ENCODE measurements around the gene C1orf74.

Gene C1orf74

DNA sequence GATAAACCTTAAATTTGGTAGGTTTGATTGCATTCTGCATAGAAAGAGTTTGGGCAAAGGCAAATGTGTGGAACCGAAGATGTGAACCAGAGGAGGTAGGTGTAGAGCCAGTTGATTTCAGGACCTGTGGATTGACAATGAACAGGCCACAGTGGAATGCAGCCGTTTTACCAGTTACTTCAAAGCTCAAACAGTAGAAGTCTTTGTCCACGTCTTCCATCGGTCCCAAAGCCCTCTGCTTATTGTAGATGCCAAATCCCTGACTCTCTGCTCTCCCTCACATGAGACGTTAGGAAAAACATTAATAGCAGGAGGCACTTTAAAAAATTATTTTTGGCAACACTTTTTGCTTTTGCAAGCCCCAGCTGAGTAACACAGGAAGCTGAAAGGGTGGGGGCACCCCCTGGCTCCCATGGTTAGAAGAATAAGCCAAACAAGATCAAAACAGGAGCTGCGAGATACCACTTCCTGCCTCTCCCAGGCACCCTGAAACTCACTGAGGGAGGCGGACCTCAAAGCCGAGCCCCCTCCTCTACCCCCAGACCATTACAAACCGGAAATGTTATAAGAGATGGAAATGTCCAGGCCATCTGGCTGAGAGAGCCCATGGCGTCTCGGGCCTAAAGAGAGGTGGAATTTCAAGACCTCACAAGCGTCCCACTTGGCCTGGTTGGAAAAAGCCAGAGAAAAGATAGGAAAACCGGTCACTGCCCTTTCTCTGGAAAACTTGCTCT lies 15.0 kb downstream of the C1orf74 start:
- no peak for DNase-seq

- DNase-seq, result no peak
Observed at GRCh38 chr1:209768354-209768774, 16.0 kb downstream of the C1orf74 start.

DNA sequence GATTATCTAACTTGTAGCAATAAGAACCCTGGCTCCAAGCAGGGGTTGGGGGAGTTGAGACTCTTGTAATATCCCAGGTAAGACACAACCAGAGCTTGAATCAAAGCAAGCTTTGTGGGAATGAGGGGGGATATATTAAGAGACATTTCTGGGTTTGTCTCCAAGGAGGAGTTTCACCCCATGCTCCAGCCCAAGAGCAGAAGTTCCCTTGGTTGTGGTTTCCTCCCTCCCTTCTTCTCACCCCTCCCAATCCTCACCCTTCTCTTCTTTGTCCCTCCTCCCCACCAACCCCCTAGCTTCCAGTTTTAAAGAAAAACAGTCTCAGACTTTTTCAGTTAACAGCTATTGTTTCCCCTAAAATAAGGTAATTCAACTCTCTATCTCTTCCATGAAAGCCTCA lies 16.7 kb downstream of the C1orf74 start:
- no peak for DNase-seq

DNA sequence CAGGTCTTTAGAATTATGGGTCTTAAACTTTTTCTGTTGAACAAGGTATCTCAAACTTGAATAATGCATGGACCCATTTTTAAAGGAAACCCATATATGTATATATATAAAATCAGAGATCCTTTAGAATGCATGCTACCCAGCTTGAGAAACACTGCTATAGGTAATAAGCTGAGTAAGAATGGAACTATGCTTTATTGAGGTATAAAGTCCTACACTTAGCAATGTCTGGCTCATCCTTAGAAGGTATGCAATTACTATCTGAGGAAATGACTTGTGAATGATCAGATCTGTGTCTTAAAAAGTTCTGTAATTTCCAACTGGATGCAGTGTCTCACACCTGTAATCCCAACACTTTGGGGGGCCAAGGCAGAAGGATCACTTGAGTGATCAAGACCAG lies 17.3 kb downstream of the C1orf74 start:
- DNase-seq, result no peak

DNA sequence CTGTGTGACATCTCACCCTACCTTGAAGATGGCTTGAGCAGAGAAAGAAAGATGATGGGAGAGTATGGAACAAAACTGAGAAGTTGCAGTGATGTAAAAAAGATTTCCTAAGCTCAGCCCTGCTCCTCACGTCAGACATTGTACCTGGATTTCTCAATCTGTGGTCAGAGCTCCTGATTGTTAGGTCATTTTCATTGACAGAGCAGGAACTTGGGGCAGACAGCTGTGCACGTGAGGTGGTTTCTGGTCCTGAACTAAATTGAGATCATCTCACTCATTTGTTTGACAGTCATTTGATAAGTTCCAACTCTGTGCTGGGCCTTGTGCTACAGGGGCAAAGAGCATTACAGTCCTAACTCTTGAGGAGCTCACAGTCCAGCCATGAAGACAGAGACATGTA lies 18.3 kb downstream of the C1orf74 start:
- no peak for DNase-seq

DNA sequence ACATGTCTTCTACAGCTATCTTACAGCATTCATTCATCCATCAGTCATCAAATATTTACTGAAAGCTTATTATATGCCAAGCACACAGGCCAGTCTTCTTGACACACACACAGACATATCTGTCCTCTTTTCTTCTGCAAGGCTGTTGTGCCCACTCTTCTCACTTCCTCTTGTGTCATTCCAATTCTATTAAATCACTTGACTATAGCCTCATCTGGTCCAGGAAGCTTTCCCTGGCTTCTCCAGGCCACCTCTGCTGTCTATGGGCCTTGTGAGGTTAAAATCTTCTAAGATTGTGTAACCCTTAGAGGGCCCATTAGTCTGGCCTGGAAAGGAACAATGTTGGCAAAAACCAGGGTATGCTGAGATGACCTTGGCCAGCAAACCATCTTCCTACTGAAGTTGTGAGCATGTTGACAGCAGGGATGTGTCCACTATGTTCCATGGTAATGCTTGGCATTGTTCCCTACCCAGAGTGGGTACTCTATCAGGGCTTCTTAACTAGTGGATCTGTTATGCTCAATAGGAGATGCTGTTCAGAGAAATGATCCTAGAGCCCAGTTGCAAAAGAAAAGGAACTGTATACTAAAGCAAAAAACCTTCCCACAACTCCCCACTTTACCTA lies 23.2 kb downstream of the C1orf74 start:
- no peak for DNase-seq

GRCh38 chr1:209759829-209760359 lies 24.5 kb downstream of the C1orf74 start:
- DNase-seq, result no peak

GRCh38 chr1:209758400-209758799 lies 26.0 kb downstream of the C1orf74 start:
- no peak for DNase-seq

DNA sequence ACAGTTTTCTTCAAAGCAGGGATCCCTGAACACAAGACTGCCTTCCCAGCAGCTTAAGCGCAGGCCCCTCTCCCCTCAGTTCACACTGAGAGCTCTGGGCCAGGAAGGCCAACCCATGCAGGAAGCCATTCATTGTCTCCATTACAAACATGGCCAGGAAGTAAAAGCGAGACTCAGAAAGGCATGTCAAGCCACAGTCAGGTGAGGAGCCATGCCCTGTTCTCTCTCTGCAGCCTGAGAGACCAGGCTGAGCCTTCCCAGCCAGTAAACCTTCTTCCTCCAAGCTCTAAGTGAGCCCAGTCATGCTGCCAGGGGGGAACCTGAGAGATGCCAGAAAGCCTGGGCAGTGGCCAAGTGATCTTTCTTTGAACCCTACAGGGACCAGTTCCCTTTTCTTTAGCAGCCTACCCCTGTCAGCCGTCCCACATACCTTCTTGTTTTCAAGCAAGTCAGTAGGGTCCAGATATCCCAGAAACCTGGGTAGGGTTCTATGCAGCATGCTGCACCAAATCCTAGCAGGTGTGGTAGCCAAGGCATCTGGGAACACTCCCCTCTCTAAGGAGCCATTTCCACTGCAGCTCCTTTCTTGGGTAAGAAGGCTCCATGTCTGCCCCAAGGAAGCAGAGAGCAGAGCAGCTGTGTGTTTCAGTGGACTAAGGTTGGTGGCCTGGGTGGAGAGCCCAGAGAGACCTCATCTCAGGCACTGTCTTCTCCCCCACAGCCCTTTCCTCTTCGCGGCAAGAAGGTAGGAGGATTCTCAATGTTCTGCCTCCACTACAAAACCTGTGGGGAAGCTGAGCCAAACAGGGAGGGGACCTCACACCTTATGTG lies 27.5 kb downstream of the C1orf74 start:
- peak in 1 of 2 donors; percentile 34 for DNase-seq

GRCh38 chr1:209755926-209756614 lies 28.3 kb downstream of the C1orf74 start, which contains the start of gene TRAF3IP3:
Gene TRAF3IP3, plus strand, starts transcription at chr1:209756053. Its CDS starts 3,987 bp downstream, at chr1:209760040.
- DNase-seq, result peak; percentile 18 to 29

- DNase-seq, result no peak
Observed at GRCh38 chr1:209755256-209755655, 29.1 kb downstream of the C1orf74 start.

DNA sequence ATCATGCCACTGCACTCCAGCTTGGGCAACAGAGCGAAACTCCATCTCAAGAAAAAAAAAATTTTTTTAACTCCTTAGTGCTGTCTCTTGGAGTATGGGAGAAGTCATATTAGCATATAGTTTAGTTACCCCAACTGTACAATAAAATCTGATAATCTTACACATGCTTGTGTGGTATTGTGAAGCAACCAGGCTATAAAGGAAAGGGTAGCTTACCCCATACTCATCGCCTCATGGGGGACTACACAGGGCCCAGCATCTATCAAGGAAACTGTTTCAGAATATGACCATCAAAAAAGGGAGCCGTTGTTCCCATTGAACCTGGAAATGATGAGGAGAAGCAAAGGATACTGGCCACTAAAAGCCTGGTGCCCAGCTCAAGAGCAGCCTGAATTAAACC lies 31.5 kb downstream of the C1orf74 start:
- no peak for DNase-seq

- no peak for DNase-seq
Observed at GRCh38 chr1:209751627-209752231, 32.6 kb downstream of the C1orf74 start.

GRCh38 chr1:209749670-209750323 lies 34.6 kb downstream of the C1orf74 start:
- no peak for DNase-seq

- DNase-seq, result no peak
Observed at GRCh38 chr1:209749205-209749604, 35.2 kb downstream of the C1orf74 start.

DNA sequence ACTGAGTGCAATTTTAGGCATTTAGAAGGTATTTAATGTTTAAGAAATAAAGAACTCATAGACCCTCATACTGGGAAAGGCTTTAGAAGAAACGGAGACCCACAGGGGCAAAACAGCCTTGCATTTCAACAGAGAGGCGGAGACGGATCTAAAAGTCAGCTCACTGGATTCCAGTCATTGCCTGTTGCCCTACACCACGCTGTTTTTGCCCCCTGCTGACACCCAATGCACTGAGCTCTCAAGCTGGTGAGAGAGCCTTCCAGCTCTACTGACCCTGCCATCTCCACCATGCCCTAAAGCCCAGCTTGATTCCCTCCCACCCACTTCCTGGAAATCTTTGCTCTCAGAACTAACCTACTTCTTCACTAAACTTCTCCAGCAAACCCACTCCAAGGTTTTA lies 35.7 kb downstream of the C1orf74 start:
- DNase-seq, result no peak

DNA sequence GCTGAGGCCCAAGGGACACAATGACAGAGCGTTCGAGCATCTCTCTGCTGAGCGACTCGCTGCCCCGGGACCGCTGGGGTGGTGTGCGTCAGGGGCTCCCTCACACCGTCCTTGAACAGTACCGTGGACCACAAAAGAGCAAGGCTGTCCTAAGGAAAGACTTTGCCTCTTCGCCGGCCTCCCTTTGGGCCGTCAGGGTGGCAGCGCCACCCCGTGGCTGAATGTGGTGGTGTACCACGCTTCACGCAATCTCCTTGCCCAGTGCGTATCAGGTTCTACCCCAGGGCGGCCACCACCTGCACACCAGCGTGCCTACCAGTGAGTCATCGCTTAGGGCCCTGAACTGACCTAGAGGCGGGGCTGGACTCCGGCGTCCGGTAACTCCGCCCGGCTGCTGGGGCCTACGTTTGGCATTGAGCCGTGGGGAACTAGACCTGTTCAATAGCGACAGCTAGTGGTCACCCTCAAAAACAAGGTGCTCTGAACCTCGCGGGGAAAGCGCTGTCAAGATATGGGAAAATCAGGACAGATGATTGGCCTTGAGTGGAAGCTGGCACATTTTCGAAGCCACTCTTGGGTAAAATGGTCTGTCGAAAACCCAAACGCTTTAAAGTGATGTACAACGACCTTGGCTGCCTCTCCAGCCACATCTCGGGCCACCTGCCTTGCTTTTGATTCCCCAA lies 36.6 kb downstream of the C1orf74 start:
- peak; percentile 80 to 83 for DNase-seq

DNA sequence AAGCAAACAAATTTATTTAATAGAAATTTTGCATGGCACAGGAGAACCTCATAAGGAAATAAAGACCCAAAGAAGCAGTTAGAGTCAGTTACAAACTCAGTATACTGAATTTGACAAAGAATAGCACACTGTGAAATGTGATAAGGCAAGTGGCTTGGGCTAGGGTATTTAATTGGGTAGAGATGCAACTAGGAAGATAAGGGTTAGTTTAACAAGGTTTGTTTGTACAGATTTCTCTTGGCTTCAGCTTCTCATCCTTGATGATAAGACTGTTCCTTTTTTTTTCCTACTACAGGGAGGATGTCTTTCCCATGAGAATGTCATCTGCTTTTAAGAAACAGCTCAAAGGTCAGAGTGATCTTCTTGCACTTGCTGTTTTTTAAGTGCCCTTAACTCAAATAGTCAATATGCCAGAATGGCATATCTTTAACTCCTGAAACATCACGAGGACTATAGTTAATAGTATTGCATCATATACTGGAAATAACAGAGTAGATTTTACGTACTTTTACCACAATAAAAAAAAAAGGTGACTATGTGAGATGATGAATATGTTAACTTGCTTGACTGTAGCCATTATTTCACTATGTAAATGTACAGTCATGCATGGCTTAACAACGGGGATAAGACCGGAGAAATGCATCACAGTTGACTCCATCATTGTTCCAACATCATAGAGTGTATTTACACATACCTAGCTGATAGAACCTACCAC lies 37.8 kb downstream of the C1orf74 start:
- no peak for DNase-seq

GRCh38 chr1:209743145-209743482 lies 41.2 kb downstream of the C1orf74 start:
- peak in 1 of 2 donors; percentile 16 for DNase-seq

GRCh38 chr1:209742409-209743144 lies 41.8 kb downstream of the C1orf74 start:
- DNase-seq, result no peak
